H9 (cell line): Measurements from ENCODE around the gene BBX. TPM values are rescaled to one million over a fixed set of nuclear protein-coding genes. Genes with fewer than 3 reads are reported as not detected.

Source experiments
- DNase-seq: peaks from one replicate; pipeline ENCODE4 v3.0.0-alpha.2; 2017
- H2AFZ ChIP-seq: one replicate; pipeline ENCODE4 v1.6.1; 2013; ENCODE audit warnings: mild to moderate bottlenecking, low read length, control low read depth, moderate library complexity
- H2AK5ac ChIP-seq: 2 replicates; pipeline ENCODE4 v1.6.1; 2013; ENCODE audit warnings: low read length, control low read depth, mixed read lengths; ENCODE audit not compliant: insufficient read length
- H2BK120ac ChIP-seq: one replicate; pipeline ENCODE4 v1.6.1; 2013; ENCODE audit warnings: low read depth, mild to moderate bottlenecking, low read length, control low read depth, inconsistent platforms; ENCODE audit not compliant: poor library complexity, severe bottlenecking
- H2BK12ac ChIP-seq: 2 replicates; pipeline ENCODE4 v1.6.1; 2013; ENCODE audit warnings: low read length, control low read depth, mixed read lengths, low read depth; ENCODE audit not compliant: insufficient read length
- H2BK15ac ChIP-seq: 2 replicates; pipeline ENCODE4 v1.6.1; 2013; ENCODE audit warnings: low read depth, low read length, control low read depth
- H2BK20ac ChIP-seq: one replicate; pipeline ENCODE4 v1.6.1; 2013; ENCODE audit warnings: low read depth, mild to moderate bottlenecking, low read length, control low read depth, inconsistent platforms; ENCODE audit not compliant: poor library complexity, severe bottlenecking
- H2BK5ac ChIP-seq: 2 replicates; pipeline ENCODE4 v1.6.1; 2013; ENCODE audit warnings: low read length, control low read depth, mixed read lengths; ENCODE audit not compliant: insufficient read length
- H3K14ac ChIP-seq: 2 replicates; pipeline ENCODE4 v1.6.1; 2013; ENCODE audit warnings: low read length, control low read depth; ENCODE audit not compliant: insufficient read depth
- H3K18ac ChIP-seq: 2 replicates; pipeline ENCODE4 v1.6.1; 2013; ENCODE audit warnings: low read depth, mild to moderate bottlenecking, mixed read lengths, low read length, control low read depth; ENCODE audit not compliant: insufficient read length
- H3K23ac ChIP-seq: 2 replicates; pipeline ENCODE4 v1.6.1; 2013; ENCODE audit warnings: low read length, control low read depth, mixed read lengths, low read depth; ENCODE audit not compliant: insufficient read length
- H3K23me2 ChIP-seq: 2 replicates; pipeline ENCODE4 v1.6.1; 2013; ENCODE audit warnings: low read depth, mild to moderate bottlenecking, mixed read lengths, low read length, control low read depth; ENCODE audit not compliant: insufficient read length, poor library complexity, severe bottlenecking
- H3K27ac ChIP-seq: 2 replicates; pipeline ENCODE4 v1.5.1; 2013; ENCODE audit warnings: low read length, control low read depth, mixed read lengths, low read depth; ENCODE audit not compliant: insufficient read length
- H3K27me3 ChIP-seq: 2 replicates; pipeline ENCODE4 v1.6.1; 2013; ENCODE audit warnings: low read length, control low read depth, inconsistent platforms; ENCODE audit not compliant: insufficient read depth
- H3K4ac ChIP-seq: 2 replicates; pipeline ENCODE4 v1.6.1; 2013; ENCODE audit warnings: low read depth, mild to moderate bottlenecking, control low read depth, inconsistent platforms, low read length, moderate library complexity
- H3K4me1 ChIP-seq: 2 replicates; pipeline ENCODE4 v1.6.1; 2013; ENCODE audit warnings: low read length, control low read depth, inconsistent platforms; ENCODE audit not compliant: insufficient read depth
- H3K4me2 ChIP-seq: 2 replicates; pipeline ENCODE4 v1.6.1; 2013; ENCODE audit warnings: low read length, control low read depth, mixed read lengths; ENCODE audit not compliant: insufficient read length, insufficient read depth
- H3K56ac ChIP-seq: 2 replicates; pipeline ENCODE4 v1.6.1; 2013; ENCODE audit warnings: low read depth, mild to moderate bottlenecking, mixed read lengths, low read length, control low read depth; ENCODE audit not compliant: insufficient read length
- H3K79me1 ChIP-seq: 2 replicates; pipeline ENCODE4 v1.6.1; 2013; ENCODE audit warnings: low read depth, mild to moderate bottlenecking, moderate library complexity, low read length, control low read depth, inconsistent platforms; ENCODE audit not compliant: insufficient read depth, poor library complexity, severe bottlenecking
- H3K79me2 ChIP-seq: 2 replicates; pipeline ENCODE4 v1.6.1; 2013; ENCODE audit warnings: low read length, control low read depth, inconsistent platforms; ENCODE audit not compliant: insufficient read depth
- H3K9ac ChIP-seq: 2 replicates; pipeline ENCODE4 v1.6.1; 2013; ENCODE audit warnings: low read length, control low read depth, mixed read lengths; ENCODE audit not compliant: insufficient read length; ENCODE audit errors: extremely low read depth
- H3K9me3 ChIP-seq: one replicate; pipeline ENCODE4 v1.6.1; 2013; ENCODE audit warnings: low read depth, low read length, inconsistent platforms; ENCODE audit not compliant: control insufficient read depth
- H3T11ph ChIP-seq: one replicate; pipeline ENCODE4 v1.6.1; 2013; ENCODE audit warnings: mild to moderate bottlenecking, low read length, control low read depth, inconsistent platforms
- H4K20me1 ChIP-seq: one replicate; pipeline ENCODE4 v1.6.1; 2013; ENCODE audit not compliant: control insufficient read depth, insufficient read length, insufficient read depth
- H4K5ac ChIP-seq: 2 replicates; pipeline ENCODE4 v1.6.1; 2013; ENCODE audit warnings: low read depth, mild to moderate bottlenecking, mixed read lengths, low read length, control low read depth; ENCODE audit not compliant: insufficient read length
- H4K8ac ChIP-seq: replicated peaks from 2 replicates; pipeline ENCODE4 v1.6.1; 2013; ENCODE audit warnings: low read length, control low read depth, mixed read lengths, low read depth; ENCODE audit not compliant: insufficient read length
- H4K91ac ChIP-seq: 2 replicates; pipeline ENCODE4 v1.6.1; 2013; ENCODE audit warnings: low read depth, mild to moderate bottlenecking, moderate library complexity, mixed read lengths, low read length, control low read depth; ENCODE audit not compliant: insufficient read length
- H3K27ac Mint-ChIP-seq, 3 experiments: 2 replicates in 2 of 3; 3 replicates in 1 of 3; pipeline ENCODE4 v1.8.0; 2020 to 2021; ENCODE audit warnings: mixed read lengths in 3 of 3, mild to moderate bottlenecking in 1 of 3, moderate library complexity in 1 of 3
- H3K27me3 Mint-ChIP-seq: 2 replicates; pipeline ENCODE4 v1.8.0; 2021; ENCODE audit warnings: low read depth, mild to moderate bottlenecking, moderate library complexity, mixed read lengths
- H3K36me3 Mint-ChIP-seq, 3 experiments: 2 replicates in 2 of 3; 3 replicates in 1 of 3; pipeline ENCODE4 v1.8.0; 2020 to 2021; ENCODE audit warnings: low read depth in 3 of 3, mixed read lengths in 3 of 3; ENCODE audit not compliant: insufficient read depth in 1 of 3
- H3K4me1 Mint-ChIP-seq, 2 experiments: 2 replicates each; pipeline ENCODE4 v1.8.0; 2020; ENCODE audit warnings: mixed read lengths in 2 of 2
- H3K4me3 Mint-ChIP-seq, 2 experiments: 2 replicates in 1 of 2; 3 replicates in 1 of 2; pipeline ENCODE4 v1.8.0; 2020 to 2021; ENCODE audit warnings: mild to moderate bottlenecking in 2 of 2, mixed read lengths in 2 of 2, moderate library complexity in 1 of 2
- H3K9me3 Mint-ChIP-seq, 2 experiments: 2 replicates in 1 of 2; 3 replicates in 1 of 2; pipeline ENCODE4 v1.8.0; 2020; ENCODE audit warnings: mild to moderate bottlenecking in 2 of 2, mixed read lengths in 2 of 2, moderate library complexity in 1 of 2
- CTCF ChIP-seq: fragments of 200-600 bp; sonication (generic); conservative IDR thresholded peaks from 3 replicates; pipeline ENCODE4 v1.8.0; 2021; ENCODE audit warnings: antibody characterized with exemption, mild to moderate bottlenecking
- WGBS: extraction: QIAGEN DNeasy Blood & Tissue Kit; methylation state at CpG from one replicate; pipeline ENCODE4 v1.1.7; 2013; ENCODE audit warnings: missing lambda C conversion rate, low lambda C conversion rate, mixed read lengths; ENCODE audit not compliant: insufficient read length; ENCODE audit errors: extremely low coverage; 5-methylcytosine and 5-hydroxymethylcytosine counted together
- total RNA-seq: library from RNA; stranded (reverse); gene quantifications from 2 replicates; pipeline ENCODE4 v1.2.1, GENCODE V29; 2021

BBX gene
- total RNA-seq, 1 experiment from 2014 or later = 34.8 TPM

- Histone ChIP-seq H3K23me2 (no peaks in the 10 kb centered on the region), H3K9me3 (no peaks in the 10 kb centered on the region), H2BK12ac (no peak overlapping the region), H3K79me2 (no peaks in the 10 kb centered on the region), H2BK20ac (no peak overlapping the region), H3K27me3 (no peaks in the 10 kb centered on the region), H3K4me2 (no peak overlapping the region), H3K4ac (no peak overlapping the region), H3T11ph (no peak overlapping the region), H2BK15ac (no peak overlapping the region), H4K91ac (no peak overlapping the region), H3K18ac (no peak overlapping the region), H3K4me1 (no peaks in the 10 kb centered on the region), H4K20me1 (no peaks in the 10 kb centered on the region), H2BK120ac (no peak overlapping the region), H3K9ac (no peak overlapping the region), H4K5ac (no peak overlapping the region), H3K27ac (no peak overlapping the region), H3K79me1 (no peaks in the 10 kb centered on the region), H3K14ac (no peak overlapping the region), H3K56ac (no peak overlapping the region), H2BK5ac (no peak overlapping the region), H2AFZ (no peak overlapping the region), H3K23ac (no peak overlapping the region), H4K8ac (no peak overlapping the region), H2AK5ac (no peak overlapping the region)
- no peak overlapping the region for H3K27ac Mint-ChIP-seq
- H3K36me3 Mint-ChIP-seq = peaks cover 5 to 28% (median 22%) of the 10 kb centered on the region in 3 experiments; a peak in 5 of 7 replicates
- no CpG with 5 or more reads among the region's 2 CpGs for WGBS
- no peaks in the 10 kb centered on the region for H3K27me3 Mint-ChIP-seq
- no peak overlapping the region for H3K4me3 Mint-ChIP-seq
- H3K9me3 Mint-ChIP-seq = no peaks in the 10 kb centered on the region
- DNase-seq = no peak
- H3K4me1 Mint-ChIP-seq = no peaks in the 10 kb centered on the region
- TF ChIP-seq CTCF = no peak
Measured at GRCh38 chr3:107782054-107782453, 259.3 kb downstream of the BBX start.
